IPS-NIHi11 (cell line): ENCODE results near the gene KLHL13.
"Not testable (repeated sequence)": the region's sequence is repeated elsewhere in the genome, so short reads cannot be mapped to it uniquely, and the experiment has no call there.

ENCODE experiments used
- DNase-seq: peaks from one replicate; pipeline ENCODE4 v3.0.0; 2012; ENCODE audit warnings: mixed read lengths, low spot score

The KLHL13 gene

DNA sequence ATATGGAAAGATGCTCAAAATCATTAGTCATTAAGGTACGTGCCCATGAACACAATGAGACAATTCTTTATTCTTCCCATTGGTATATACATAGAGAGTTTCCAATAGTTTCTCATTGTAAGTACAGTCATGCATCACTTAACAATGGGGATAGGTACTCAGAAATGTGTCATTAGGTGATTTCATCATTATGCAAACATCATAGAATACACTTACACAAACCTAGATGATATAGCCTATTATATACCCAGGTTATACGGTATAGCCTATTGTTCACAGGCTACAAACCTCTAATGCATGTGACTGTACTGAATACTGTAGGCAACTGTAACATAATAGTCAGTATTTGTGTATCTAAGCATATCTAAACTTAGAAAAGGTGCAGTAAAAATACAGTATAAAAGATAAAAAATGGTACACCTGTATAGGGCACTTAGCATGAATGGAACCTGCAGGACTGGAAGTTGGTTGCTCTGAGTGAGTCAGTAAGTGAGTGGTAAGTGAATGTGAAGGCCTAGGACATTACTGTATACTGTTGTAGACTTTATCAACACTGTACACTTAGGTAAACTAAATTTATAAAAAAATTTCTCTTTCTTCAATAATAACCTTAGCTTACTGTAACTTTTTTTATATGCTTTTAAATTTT is 49.6 kb downstream of the KLHL13 start:
- DNase-seq, result no peak

DNA sequence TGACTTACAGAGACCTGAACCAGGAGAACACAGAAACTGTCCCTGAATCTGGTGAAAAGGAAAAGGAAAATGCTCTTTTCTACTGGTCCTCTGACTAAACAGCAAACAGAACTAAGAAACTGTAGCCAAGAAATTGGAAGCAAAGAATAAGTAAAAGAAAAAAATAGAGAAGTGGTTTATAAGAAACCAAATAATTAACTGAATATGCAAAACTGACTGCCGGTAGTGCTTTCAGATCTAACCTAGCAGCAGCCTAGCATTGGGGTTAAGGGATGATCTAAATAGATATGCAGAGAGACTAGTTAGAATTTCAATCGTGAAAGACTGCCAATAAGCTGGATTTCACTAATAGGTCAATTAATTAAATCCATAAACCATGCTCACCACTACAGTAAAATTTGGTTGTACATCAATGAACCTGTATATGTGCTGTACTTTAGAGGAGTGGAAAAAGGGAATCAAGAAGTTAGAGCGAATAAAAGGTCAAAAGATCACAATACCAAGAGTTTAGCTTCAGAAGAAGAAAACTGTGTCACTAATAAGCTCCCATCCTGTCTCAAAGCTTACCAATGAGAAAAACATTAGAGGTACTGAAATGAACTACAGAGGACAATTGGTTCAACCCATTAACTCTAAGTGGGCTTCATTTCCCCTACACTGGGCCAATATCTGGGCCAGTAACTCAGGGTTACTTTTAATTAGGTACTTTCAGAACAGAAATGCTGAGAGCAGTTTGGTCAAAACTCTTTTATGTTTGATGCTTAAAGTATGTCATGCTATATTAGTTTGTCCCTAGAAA is 53.6 kb downstream of the KLHL13 start:
- no peak for DNase-seq

DNA sequence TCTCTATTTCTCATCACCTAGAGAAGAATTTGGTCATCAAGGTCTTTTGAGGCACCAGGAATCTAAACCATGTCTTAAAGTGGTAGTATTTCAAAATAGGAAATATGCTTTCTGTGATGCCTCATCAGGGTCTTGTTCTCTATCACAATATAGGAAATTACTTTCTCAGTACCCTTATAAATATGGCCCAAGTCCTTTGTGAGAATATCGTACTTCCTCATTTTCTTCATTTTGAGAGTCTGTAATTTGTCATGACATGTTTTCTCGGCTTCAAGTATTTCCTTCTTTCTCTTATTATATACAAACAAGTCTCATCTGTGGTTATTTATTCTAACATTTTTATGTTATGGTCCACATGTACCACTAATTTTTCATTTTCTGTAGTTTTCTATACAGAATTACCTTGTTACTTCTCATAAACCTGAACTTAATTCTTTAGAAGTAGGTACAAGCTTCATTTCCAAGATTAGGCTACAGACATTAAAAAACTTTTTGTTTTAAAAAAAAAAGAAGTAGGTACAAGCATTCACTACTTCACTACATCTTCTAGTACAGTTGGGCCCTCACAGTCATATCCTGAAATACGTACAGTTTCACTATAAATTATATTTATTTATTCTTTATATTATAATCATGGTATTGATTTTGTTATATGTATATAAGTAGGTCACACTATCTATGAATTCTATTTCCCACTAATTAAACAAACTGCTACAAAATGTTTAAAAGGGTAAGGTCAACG is 54.4 kb downstream of the KLHL13 start:
- no peak for DNase-seq

DNA sequence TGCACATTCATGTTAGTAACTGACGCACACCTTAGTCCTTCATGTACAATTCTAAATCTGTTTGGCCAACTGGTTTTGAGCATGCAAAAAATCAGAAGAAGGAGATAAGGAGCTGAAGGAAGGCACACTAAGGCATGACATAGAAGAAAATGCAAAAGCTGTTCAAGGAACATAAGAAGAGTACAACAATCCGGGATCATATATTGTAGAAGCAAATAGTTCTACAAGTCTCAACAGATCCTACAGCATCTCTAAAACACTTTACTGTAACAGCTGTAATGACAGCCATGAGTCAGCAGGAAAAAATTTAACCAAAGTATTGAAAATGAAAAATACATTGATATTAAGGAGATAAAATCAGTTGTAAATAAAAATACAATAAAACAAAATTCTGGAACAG is 57.7 kb downstream of the KLHL13 start:
- DNase-seq, result no peak

DNA sequence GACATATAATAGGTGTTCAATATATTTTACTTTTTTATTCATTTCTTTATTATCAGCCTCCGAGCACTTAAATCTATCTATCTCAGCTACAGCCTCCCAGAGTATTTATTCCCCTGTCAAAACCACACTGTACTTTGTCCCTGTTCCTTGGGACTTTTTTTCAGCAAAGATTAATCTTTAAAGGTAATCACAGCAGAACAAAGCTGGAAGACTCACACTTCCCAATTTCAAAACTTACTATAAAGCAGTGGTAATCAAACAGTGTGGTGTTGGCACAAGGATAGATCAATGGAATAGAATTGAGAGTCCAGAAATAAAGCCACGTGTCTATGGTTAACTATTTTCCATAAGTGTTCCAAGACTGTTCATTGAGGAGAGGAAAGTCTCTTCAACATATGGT is 59.7 kb downstream of the KLHL13 start:
- no peak for DNase-seq

GRCh38 chrX:118049713-118050112 is 66.9 kb downstream of the KLHL13 start:
- DNase-seq, result no peak

GRCh38 chrX:118047446-118048186 is 69.0 kb downstream of the KLHL13 start:
- DNase-seq, result no peak

GRCh38 chrX:118039591-118039990 is 77.0 kb downstream of the KLHL13 start:
- DNase-seq, result no peak

DNA sequence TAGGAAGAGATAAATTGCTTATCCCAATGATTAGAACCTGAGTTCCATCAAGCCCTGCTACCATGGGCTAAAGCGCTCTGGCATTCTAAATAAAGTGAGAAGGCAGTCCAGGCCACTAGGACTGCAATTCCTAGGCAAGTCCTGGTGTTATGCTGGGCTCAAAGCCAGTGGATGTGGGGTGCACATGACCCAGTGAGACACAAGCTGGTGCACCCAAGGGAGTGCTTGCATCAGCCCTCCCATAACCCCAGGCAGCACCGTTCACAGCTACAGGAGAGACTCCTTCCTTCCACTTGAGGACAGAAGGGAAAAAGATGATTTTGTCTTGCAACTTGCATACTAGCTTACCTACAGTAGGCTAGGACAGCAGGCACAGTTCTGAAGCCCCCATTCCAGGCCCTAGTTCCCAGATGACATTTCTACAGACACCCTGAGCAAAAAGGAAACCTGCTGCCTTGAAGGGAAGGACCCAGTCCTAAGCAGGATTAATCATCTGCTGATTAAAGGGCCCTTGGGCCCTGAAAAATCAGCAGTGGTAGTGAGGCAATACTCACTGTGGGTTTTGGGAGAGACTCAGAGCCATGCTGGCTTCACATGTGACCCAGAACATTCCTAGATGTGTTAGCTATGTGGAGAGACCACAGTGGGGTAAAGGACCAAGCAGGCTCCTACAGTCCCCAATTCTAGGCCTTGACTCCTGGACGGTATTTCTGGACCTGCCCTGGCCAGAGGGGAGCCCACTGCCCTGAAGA is 77.8 kb downstream of the KLHL13 start:
- DNase-seq, result no peak

- no peak for DNase-seq
Observed at GRCh38 chrX:118026631-118027030, 90.0 kb downstream of the KLHL13 start.

GRCh38 chrX:118025226-118025625 is 91.4 kb downstream of the KLHL13 start:
- DNase-seq, result no peak

DNA sequence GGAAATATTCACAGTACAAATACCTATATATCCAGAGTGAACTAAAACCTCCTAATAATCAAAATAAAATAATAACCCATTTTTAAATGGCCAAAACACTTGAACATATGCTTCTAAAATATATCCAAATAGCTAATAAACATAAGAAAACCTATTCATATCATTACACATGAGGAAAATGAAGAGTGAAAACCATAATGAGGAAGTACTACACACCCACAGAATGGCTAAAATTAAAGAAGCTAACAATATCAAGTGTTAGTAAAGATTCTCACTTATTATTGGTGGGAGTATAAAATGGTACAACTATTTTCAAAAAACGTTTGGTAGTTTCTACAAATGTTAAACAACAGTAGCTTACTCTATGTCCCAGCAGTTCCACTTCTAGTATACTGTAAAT is 92.1 kb downstream of the KLHL13 start:
- no peak for DNase-seq

- DNase-seq, result no peak
Observed at GRCh38 chrX:118022753-118023152, 93.9 kb downstream of the KLHL13 start.

GRCh38 chrX:118016422-118016821 is 100.2 kb downstream of the KLHL13 start:
- no peak for DNase-seq

DNA sequence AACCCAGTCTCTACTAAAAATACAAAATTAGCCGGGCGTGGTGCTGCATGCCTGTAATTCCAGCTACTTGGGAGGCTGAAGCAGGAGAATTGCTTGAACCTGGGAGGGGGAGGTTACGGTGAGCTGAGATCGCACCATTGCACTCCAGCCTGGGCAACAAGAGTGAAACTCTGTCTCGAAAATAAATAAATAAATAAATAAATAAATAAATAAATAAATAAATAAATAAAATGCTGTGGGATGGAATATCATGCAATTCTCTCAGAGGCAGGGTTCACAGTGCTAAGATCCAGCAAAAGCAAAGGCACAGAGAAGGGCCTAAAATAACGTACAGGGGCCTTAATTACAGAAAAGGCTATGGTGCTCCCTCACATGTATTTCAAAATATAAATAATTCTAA is 114.2 kb downstream of the KLHL13 start:
- DNase-seq, result not testable (repeated sequence)

GRCh38 chrX:118000518-118000917 is 116.1 kb downstream of the KLHL13 start:
- DNase-seq, result no peak

DNA sequence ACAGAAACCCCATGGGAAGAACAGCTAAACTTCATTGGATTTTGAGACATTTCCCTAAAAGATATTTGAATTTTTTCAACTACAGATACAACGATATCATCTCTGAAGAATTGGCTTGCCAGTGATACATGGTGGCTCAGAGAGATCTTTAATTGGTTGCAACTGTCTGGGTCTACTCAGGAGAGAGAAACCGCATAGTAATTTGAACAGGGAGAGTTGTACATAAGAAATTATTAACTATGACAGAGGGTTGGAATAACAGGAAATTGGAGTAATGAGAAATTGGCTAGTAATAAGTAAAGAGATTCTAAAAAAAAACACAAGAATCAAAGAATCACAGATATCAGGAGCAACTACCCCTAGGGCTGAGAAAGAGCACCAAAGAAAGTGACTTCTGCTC is 118.4 kb downstream of the KLHL13 start:
- DNase-seq, result no peak

- DNase-seq, result peak; percentile 13
Observed at GRCh38 chrX:117996918-117997480, 119.6 kb downstream of the KLHL13 start.

GRCh38 chrX:117996408-117996807 is 120.2 kb downstream of the KLHL13 start:
- no peak for DNase-seq

GRCh38 chrX:117995378-117995777 is 121.2 kb downstream of the KLHL13 start:
- no peak for DNase-seq

- DNase-seq, result no peak
Observed at GRCh38 chrX:117992192-117992723, 124.4 kb downstream of the KLHL13 start.
